ENCODE results near the gene CENPP.

The CENPP gene

DNA sequence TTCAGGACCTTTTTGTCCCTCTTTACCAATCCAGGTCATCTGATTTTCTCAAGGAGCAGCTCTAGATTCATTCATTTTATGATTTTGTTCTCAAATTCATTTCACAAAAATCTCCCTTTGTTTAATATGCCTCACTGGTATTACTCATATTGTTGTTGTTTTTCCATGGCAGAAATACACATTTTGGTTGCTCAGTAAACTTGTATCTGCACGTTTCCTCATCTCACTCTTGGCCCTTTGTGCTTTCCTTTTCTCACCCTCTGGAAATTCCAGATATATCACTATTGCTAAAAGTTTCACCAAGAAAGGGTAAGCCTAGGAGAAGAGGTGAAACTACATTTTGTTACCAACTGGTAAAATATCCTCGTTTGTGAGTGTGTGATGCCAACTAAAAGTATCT is 141.8 kb downstream of the CENPP start:
- TF ChIP-seq TAF1 (IDR thresholded peaks at IDR 0.05; ENCODE audit: low read depth) (no peak), EGR1 (IDR thresholded peaks at IDR 0.05) (no peak), FOXM1 (IDR thresholded peaks at IDR 0.05; ENCODE audit: borderline replicate concordance, low read depth) (no peak), RAD21 (IDR thresholded peaks at IDR 0.05; ENCODE audit: low read depth) (no peak), ZBTB7A (IDR thresholded peaks at IDR 0.05; ENCODE audit: low read depth) (no peak), EP300 (IDR thresholded peaks at IDR 0.05; ENCODE audit: borderline replicate concordance) (no peak)
- TF ChIP-seq, protein P1, sequence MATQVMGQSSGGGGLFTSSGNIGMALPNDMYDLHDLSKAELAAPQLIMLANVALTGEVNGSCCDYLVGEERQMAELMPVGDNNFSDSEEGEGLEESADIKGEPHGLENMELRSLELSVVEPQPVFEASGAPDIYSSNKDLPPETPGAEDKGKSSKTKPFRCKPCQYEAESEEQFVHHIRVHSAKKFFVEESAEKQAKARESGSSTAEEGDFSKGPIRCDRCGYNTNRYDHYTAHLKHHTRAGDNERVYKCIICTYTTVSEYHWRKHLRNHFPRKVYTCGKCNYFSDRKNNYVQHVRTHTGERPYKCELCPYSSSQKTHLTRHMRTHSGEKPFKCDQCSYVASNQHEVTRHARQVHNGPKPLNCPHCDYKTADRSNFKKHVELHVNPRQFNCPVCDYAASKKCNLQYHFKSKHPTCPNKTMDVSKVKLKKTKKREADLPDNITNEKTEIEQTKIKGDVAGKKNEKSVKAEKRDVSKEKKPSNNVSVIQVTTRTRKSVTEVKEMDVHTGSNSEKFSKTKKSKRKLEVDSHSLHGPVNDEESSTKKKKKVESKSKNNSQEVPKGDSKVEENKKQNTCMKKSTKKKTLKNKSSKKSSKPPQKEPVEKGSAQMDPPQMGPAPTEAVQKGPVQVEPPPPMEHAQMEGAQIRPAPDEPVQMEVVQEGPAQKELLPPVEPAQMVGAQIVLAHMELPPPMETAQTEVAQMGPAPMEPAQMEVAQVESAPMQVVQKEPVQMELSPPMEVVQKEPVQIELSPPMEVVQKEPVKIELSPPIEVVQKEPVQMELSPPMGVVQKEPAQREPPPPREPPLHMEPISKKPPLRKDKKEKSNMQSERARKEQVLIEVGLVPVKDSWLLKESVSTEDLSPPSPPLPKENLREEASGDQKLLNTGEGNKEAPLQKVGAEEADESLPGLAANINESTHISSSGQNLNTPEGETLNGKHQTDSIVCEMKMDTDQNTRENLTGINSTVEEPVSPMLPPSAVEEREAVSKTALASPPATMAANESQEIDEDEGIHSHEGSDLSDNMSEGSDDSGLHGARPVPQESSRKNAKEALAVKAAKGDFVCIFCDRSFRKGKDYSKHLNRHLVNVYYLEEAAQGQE (IDR thresholded peaks at IDR 0.05; ENCODE audit: low read depth) = no peak
- TF ChIP-seq, protein P2, sequence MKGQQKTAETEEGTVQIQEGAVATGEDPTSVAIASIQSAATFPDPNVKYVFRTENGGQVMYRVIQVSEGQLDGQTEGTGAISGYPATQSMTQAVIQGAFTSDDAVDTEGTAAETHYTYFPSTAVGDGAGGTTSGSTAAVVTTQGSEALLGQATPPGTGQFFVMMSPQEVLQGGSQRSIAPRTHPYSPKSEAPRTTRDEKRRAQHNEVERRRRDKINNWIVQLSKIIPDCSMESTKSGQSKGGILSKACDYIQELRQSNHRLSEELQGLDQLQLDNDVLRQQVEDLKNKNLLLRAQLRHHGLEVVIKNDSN (IDR thresholded peaks at IDR 0.05) = no peak

DNA sequence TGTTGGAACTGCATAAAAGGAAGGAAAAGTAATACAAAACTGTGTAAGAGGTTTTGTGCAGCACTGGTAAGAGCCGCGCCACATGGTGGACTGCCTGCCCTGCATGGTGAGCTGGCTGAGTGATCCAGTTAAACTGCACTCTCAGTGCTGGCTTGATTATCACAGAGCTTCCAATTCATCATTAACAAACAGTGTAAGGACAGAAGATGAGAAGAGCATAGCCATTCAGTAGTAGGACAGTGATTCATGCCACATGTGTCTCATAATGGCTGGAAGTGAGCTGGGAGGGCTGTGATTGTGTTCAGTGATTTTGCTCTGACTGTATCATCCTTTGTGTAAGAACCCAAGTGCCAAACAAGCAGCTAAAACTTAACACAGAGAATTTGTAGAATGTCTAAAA is 142.5 kb downstream of the CENPP start:
- TF ChIP-seq NFIC (IDR thresholded peaks at IDR 0.05) (no peak), CEBPB (IDR thresholded peaks at IDR 0.05) (no peak), EP300 (IDR thresholded peaks at IDR 0.05; ENCODE audit: borderline replicate concordance) (no peak), TCF12 (IDR thresholded peaks at IDR 0.05; ENCODE audit: low read depth) (no peak), EGR1 (IDR thresholded peaks at IDR 0.05) (no peak), FOXM1 (IDR thresholded peaks at IDR 0.05; ENCODE audit: borderline replicate concordance, low read depth) (no peak), YY1 (IDR thresholded peaks at IDR 0.05; ENCODE audit: low read depth) (no peak), TEAD4 (IDR thresholded peaks at IDR 0.05) (no peak), ZBTB7A (IDR thresholded peaks at IDR 0.05; ENCODE audit: low read depth) (no peak), RAD21 (IDR thresholded peaks at IDR 0.05; ENCODE audit: low read depth) (no peak), CREB1 (IDR thresholded peaks at IDR 0.05; ENCODE audit: low read depth) (no peak)
- TF ChIP-seq, protein P1 (IDR thresholded peaks at IDR 0.05; ENCODE audit: low read depth) = no peak
- TF ChIP-seq, protein P2 (IDR thresholded peaks at IDR 0.05) = no peak
- TF ChIP-seq, protein P3, sequence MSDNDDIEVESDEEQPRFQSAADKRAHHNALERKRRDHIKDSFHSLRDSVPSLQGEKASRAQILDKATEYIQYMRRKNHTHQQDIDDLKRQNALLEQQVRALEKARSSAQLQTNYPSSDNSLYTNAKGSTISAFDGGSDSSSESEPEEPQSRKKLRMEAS (IDR thresholded peaks at IDR 0.05) = no peak

DNA sequence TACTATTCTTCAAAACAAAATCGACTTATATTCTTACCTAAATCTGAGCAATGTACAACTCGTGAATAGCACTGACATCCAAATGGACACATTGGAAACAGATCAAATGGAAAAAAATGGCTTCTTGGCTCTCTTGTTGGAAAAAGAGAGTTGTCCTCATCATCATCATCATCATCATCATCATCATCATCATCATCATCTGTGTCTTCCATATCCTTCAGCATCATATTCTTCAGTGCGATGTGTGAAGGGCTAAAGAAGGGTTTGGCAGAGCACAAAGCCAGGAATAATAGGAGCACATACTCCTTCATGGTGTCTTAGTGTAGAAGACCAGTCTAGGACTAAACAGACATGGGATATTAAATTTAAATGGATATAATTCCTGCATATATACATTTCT is 148.8 kb downstream of the CENPP start:
- TF ChIP-seq EP300 (IDR thresholded peaks at IDR 0.05; ENCODE audit: borderline replicate concordance) (no peak), TCF12 (IDR thresholded peaks at IDR 0.05; ENCODE audit: low read depth) (no peak), ZBTB7A (IDR thresholded peaks at IDR 0.05; ENCODE audit: low read depth) (no peak), RAD21 (IDR thresholded peaks at IDR 0.05; ENCODE audit: low read depth) (no peak), FOXM1 (IDR thresholded peaks at IDR 0.05; ENCODE audit: borderline replicate concordance, low read depth) (no peak), TAF1 (IDR thresholded peaks at IDR 0.05; ENCODE audit: low read depth) (no peak), YY1 (IDR thresholded peaks at IDR 0.05; ENCODE audit: low read depth) (no peak), NFIC (IDR thresholded peaks at IDR 0.05) (no peak), CREB1 (IDR thresholded peaks at IDR 0.05; ENCODE audit: low read depth) (no peak), EGR1 (IDR thresholded peaks at IDR 0.05) (no peak), CEBPB (IDR thresholded peaks at IDR 0.05) (no peak), TEAD4 (IDR thresholded peaks at IDR 0.05) (no peak)
- TF ChIP-seq, protein P3 (IDR thresholded peaks at IDR 0.05) = no peak
- TF ChIP-seq, protein P1 (IDR thresholded peaks at IDR 0.05; ENCODE audit: low read depth) = no peak

DNA sequence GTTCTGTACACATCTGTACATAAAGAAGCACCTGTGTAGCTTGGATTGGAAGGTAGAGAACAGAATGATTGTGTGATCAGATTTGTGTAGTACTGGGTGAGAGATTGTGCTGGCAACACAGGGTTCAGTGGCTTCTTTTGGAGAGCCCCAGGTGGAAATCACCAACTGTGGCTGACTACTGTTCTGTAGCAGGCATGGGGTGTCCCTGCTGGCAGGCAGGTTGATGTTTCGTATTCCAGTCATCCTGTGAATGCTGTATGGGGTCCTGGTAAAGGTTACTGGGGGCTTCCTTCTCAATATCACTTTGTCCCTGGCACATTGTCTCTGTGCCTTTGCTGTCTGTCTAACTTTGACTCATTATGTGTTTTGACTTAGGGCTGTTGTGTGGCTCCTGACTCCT is 151.2 kb downstream of the CENPP start:
- TF ChIP-seq, protein P3 (IDR thresholded peaks at IDR 0.05) = no peak
- TF ChIP-seq FOXM1 (IDR thresholded peaks at IDR 0.05; ENCODE audit: borderline replicate concordance, low read depth) (no peak), TEAD4 (IDR thresholded peaks at IDR 0.05) (no peak), CREB1 (IDR thresholded peaks at IDR 0.05; ENCODE audit: low read depth) (no peak), YY1 (IDR thresholded peaks at IDR 0.05; ENCODE audit: low read depth) (no peak), EP300 (IDR thresholded peaks at IDR 0.05; ENCODE audit: borderline replicate concordance) (no peak)

Data from Ishikawa (cell line).